ENCODE measurements around the gene FERMT1. TPM values are rescaled to one million over a fixed set of nuclear protein-coding genes. Genes with fewer than 3 reads are reported as not detected.
"Not testable (repeated sequence)": the region's sequence is repeated elsewhere in the genome, so short reads cannot be mapped to it uniquely, and the experiment has no call there.

The FERMT1 gene
- total RNA-seq, 2 donors from 2014 or later, result 0.23 TPM; not detected in 1

GRCh38 chr20:6055981-6056569 lies 66.8 kb downstream of the FERMT1 start:
- no peak for ATAC-seq
- Mint-ChIP-seq H3K9me3 (no peaks in the 10 kb centered on the region), H3K36me3 (no peaks in the 10 kb centered on the region), H3K27ac (no peak overlapping the region)
- no peak for DNase-seq (ENCODE audit: low spot score in 2 of 2)

DNA sequence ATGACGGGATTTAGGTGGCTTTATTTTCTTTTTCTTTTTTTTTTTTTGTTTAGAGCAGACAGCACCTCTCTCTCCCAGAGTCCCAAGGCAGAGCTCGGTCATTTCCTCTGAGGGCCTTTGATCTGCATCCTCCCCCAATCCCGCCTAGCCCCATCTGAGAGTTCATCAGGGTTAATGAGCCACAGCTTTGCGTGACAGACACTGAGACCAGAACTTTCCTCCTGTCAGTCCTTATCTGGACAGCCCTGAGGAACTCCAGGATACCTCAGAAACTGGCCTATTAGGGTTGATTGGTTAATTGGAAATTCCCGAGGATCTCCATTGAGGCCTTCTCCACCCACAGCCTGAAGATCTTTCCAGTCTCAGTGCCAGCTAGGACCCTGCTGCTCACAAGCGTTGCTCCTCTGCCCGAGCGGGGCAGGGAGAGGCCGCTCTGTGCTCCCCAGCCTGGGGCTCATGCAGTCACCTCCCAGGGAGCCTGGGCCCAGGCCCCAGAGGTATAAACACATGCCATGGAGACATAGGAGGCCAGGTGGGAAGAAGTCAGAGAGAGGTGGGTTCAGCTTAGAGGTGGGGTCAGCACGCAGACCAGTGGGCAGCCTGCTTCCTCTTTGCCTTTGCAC lies 67.6 kb downstream of the FERMT1 start:
- Mint-ChIP-seq H3K9me3 (no peaks in the 10 kb centered on the region), H3K36me3 (no peaks in the 10 kb centered on the region), H3K27ac (no peak overlapping the region)
- DNase-seq (ENCODE audit: low spot score in 2 of 2) (no peak), ATAC-seq (no peak)

GRCh38 chr20:6054689-6055051 lies 68.2 kb downstream of the FERMT1 start:
- not testable (repeated sequence) for DNase-seq (ENCODE audit: low spot score in 2 of 2); H3K9me3 Mint-ChIP-seq; H3K36me3 Mint-ChIP-seq; H3K27ac Mint-ChIP-seq; ATAC-seq

GRCh38 chr20:6053776-6054688 lies 68.8 kb downstream of the FERMT1 start, which contains the start of gene LRRN4:
Gene LRRN4 (minus strand): TSS chr20:6054060. CDS start chr20:6052799, 1,261 bp downstream.
- H3K27ac Mint-ChIP-seq, result no peak within 1 kb of the TSS
- no peaks in the 10 kb centered on the region for H3K36me3 Mint-ChIP-seq
- DNase-seq (ENCODE audit: low spot score in 2 of 2) (no peak), ATAC-seq (no peak)
- no peaks in the 10 kb centered on the region for H3K9me3 Mint-ChIP-seq

- DNase-seq (ENCODE audit: low spot score in 2 of 2), result no peak
- ATAC-seq, result no peak
- no peaks in the 10 kb centered on the region for H3K9me3 Mint-ChIP-seq
- H3K36me3 Mint-ChIP-seq, result no peaks in the 10 kb centered on the region
- no peak overlapping the region for H3K27ac Mint-ChIP-seq
Observed at GRCh38 chr20:6053064-6053775, 69.6 kb downstream of the FERMT1 start.

DNA sequence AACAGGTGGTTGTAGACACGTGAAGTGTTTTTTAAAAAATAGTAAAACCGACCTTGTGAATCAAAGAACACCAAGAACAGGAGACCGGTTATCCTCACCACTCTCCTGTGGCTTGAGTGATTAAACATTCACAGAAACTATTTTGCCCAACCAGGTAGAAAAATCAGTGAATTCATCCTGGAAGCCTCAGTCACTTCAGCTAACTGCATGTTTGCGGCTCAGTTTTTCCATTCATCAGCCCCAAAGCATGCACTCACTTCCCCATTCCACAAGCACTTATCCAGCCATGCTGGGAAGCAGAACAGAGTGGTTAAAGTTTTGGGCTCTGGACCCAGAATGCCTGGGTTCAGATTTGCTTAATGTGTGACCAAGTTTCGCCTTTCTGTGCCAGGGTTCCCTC lies 71.3 kb downstream of the FERMT1 start:
- H3K27ac Mint-ChIP-seq, result no peak overlapping the region
- H3K36me3 Mint-ChIP-seq, result no peaks in the 10 kb centered on the region
- no peak for ATAC-seq
- DNase-seq (ENCODE audit: low spot score in 2 of 2), result no peak
- H3K9me3 Mint-ChIP-seq, result no peaks in the 10 kb centered on the region

- no peak for DNase-seq (ENCODE audit: low spot score in 2 of 2)
- no peak for ATAC-seq
- H3K27ac Mint-ChIP-seq, result no peak overlapping the region
- H3K36me3 Mint-ChIP-seq, result no peaks in the 10 kb centered on the region
- no peaks in the 10 kb centered on the region for H3K9me3 Mint-ChIP-seq
Observed at GRCh38 chr20:6048391-6048790, 74.4 kb downstream of the FERMT1 start.

DNA sequence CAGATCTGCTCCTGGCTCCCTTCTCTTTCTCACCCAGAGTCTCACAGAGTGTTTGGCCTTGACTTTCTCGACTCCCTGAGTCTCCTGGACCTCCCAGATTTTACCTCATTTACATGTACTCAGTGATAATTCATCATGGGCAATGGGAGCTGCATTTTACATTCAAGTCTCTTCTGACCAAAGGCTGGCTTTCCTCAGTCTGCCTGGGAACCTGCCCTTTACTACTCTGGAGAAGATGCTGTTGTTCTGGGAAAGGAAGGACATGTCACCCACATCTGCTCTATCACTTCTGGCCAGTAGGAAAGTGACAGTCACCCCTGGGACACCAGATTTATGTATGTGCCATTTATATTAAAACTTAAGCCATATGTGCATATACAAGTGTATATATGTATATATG lies 76.4 kb downstream of the FERMT1 start:
- H3K27ac Mint-ChIP-seq, result no peak overlapping the region
- no peak for ATAC-seq
- H3K36me3 Mint-ChIP-seq, result peaks cover 0 to 8% of the 10 kb centered on the region in 2 donors
- DNase-seq (ENCODE audit: low spot score in 2 of 2), result no peak
- no peaks in the 10 kb centered on the region for H3K9me3 Mint-ChIP-seq

DNA sequence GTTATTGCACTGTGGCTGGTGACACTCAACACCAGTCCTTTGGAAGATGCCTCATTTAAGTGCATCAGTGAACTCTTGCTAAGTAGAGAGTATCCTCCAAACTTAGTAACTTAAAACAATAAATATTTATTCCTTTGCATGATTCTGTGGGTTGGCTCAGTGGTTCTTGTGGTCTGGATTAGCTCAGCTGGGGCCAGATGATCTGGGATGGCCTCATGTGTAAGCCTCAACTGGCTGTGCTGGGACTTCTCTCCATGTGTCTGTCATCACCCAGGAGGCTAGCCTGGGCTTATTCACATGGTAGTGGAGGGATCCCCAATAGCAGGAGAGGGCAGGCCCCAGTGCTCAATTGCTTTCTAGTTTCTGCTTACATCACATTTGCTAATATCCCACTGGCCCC lies 77.3 kb downstream of the FERMT1 start:
- Mint-ChIP-seq H3K36me3 (peaks cover 3 to 11% of the 10 kb centered on the region in 2 donors), H3K9me3 (no peaks in the 10 kb centered on the region), H3K27ac (no peak overlapping the region)
- DNase-seq (ENCODE audit: low spot score in 2 of 2) (no peak), ATAC-seq (no peak)

DNA sequence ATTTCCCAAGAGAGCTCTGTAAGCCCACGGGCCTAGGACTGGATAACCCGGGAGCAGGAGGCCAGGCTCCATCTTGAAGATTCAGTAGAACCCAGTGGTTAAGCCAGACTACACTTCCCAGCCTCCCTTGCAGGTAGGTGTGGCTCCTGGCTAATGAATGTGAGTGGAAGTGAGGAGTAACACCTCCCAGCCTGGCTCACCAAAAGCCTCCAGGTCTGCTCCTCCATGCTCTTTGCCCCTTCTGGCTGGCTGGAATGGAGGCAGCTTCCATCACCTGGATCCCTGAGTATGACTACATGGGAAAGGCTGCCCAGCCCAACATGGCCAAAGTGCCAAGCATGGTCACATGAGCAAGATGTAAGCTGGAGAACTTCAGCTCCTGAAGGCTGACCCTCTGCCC lies 78.7 kb downstream of the FERMT1 start:
- no peaks in the 10 kb centered on the region for H3K9me3 Mint-ChIP-seq
- ATAC-seq, result no peak
- no peak for DNase-seq (ENCODE audit: low spot score in 2 of 2)
- peaks cover 7 to 15% of the 10 kb centered on the region in 2 donors for H3K36me3 Mint-ChIP-seq
- H3K27ac Mint-ChIP-seq, result no peak overlapping the region

DNA sequence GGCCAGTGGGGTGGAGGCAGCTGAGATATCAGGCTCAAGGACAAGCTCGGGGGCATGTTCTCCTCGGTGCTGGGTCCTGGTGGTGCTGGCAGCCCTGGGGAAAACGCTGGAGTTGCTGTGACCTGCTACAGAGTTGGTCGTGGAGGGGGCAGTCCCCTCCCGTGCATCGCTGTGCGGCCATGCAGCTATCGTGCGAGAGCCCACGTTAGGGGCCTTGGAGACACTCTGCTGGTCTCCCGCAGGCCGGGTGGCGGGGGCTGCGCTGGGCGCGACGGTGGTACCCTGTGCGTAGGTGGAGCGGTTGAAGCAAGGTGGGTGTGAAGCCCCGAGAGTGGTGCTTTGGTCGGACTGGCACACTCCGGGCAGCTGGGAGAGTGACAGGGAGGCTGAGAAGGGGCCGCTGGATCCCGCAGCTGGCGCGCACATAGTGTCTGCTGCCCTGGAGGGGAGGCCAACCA lies 81.0 kb downstream of the FERMT1 start:
- no peaks in the 10 kb centered on the region for H3K9me3 Mint-ChIP-seq
- H3K36me3 Mint-ChIP-seq, result peaks cover 7 to 15% of the 10 kb centered on the region in 2 donors
- DNase-seq (ENCODE audit: low spot score in 2 of 2) (no peak), ATAC-seq (no peak)
- no peak overlapping the region for H3K27ac Mint-ChIP-seq

DNA sequence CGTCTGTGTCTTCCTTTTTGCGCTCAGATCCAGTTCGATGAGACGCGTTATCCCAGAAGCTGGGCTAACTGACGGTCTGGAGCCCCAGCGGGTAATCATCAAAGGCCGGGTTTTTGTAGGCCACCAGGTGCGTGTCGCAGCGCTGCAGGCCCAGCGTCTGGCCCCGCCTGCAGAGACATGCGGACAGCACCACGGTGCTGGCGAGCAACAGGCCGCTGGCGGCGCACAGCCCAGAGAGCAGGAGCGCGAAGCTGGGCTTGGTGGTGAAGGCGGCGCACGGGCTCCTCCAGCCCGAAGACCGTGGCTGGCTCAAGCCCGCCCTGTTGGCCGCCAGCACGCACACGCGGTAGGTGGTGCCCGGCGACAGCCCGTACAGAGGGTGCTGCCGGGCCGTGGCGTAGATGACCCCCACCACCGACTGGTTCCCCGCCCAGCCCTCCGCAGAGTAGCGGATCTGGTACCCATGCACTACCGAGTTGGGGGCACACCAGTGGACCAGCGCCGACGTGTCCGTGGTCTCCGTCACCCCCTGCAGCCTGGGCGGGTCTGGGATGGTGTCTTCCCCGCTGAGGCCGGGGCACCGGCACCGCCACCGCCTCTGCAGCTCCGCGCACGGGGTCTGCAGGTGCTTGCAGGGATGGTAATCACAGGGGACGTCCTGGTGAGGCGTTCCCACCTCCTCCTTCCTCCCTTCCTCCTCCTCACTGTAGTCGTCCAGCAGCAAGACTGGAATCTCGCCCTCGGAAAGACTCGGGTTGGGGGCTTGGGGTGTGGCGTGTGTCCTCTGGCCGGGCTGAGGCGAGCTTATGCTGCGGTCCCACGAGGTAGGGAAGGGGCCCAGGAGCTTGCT lies 81.6 kb downstream of the FERMT1 start:
- Mint-ChIP-seq H3K36me3 (peaks cover 7 to 15% of the 10 kb centered on the region in 2 donors), H3K9me3 (no peaks in the 10 kb centered on the region), H3K27ac (no peak overlapping the region)
- ATAC-seq (no peak), DNase-seq (ENCODE audit: low spot score in 2 of 2) (no peak)

DNA sequence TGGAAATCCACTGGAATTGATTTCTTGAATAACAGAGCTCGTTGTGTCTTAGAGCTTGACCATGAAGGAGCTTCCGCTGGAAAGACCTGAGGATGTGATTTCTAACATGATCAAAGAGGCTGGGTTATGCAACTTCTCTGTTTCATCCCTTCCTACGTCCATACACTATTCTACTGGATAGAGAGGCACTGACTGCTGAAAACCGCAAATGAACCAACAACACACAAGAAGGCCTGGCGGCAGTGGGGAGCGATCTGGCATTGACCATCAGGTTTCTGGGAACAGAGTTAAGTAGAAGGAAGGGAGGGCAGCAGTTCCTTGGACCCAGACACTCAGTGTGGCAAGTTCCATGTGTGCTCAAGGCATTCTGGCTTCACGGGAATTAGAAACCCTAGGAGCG lies 82.3 kb downstream of the FERMT1 start:
- Mint-ChIP-seq H3K27ac (no peak overlapping the region), H3K9me3 (no peaks in the 10 kb centered on the region), H3K36me3 (peaks cover 7 to 15% of the 10 kb centered on the region in 2 donors)
- ATAC-seq (no peak), DNase-seq (ENCODE audit: low spot score in 2 of 2) (no peak)

- no peak for DNase-seq (ENCODE audit: low spot score in 2 of 2)
- H3K27ac Mint-ChIP-seq, result no peak overlapping the region
- no peak for ATAC-seq
- H3K9me3 Mint-ChIP-seq, result no peaks in the 10 kb centered on the region
- peaks cover 7 to 16% of the 10 kb centered on the region in 2 donors for H3K36me3 Mint-ChIP-seq
Observed at GRCh38 chr20:6039766-6040165, 83.1 kb downstream of the FERMT1 start.

DNA sequence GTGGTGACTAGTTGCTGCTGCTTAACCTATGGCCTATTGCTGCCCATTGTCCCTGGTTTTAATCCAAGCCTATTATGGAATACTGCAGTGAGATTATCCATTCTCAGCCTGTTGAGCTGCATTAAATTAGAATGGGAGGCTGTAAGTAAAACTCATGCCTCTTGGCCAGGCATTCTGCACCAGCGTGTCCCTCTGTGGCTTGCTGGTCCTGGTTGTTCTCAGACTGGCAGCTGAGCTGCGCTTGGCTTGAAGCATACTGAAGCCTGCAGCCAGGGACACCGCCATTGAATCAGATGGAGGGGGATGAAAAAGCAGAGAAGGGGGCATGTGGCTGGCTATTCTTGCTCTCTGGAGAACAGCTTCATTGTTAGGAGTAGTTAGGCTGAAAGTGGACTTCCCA lies 84.6 kb downstream of the FERMT1 start:
- Mint-ChIP-seq H3K9me3 (no peaks in the 10 kb centered on the region), H3K27ac (no peak overlapping the region), H3K36me3 (peaks cover 13 to 20% of the 10 kb centered on the region in 2 donors)
- DNase-seq (ENCODE audit: low spot score in 2 of 2), result no peak
- ATAC-seq, result no peak

DNA sequence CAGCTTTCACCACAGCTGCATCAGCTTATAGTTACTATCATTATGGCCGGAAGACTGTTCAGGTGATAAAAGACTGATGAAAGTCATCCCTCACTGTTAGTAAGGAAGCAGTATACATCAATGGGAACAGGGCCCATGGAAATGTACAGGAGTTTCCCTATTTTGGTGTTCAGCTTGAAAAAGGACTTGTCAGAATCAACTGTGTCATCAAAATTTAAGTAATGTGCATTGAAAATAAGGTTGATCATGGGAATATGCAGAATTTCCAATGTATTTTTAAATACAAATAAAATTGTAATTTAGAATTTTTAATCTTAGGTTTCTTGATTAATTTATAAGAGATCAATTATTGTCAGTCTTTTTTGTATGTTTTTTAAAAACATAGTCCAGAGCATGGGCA lies 85.7 kb downstream of the FERMT1 start:
- H3K9me3 Mint-ChIP-seq, result no peaks in the 10 kb centered on the region
- DNase-seq (ENCODE audit: low spot score in 2 of 2), result no peak
- ATAC-seq, result no peak
- H3K27ac Mint-ChIP-seq, result no peak overlapping the region
- H3K36me3 Mint-ChIP-seq, result peaks cover 13 to 17% of the 10 kb centered on the region in 2 donors
